Brain microvascular endothelial cell (primary cell): ENCODE measurements around the gene ARV1.
"Not testable (repeated sequence)": the region's sequence is repeated elsewhere in the genome, so short reads cannot be mapped to it uniquely, and the experiment has no call there.

ENCODE experiments used
- DNase-seq: peaks from one replicate; pipeline ENCODE4 v3.0.0-alpha.2; 2020
- H3K27ac ChIP-seq: fragments of 250-450 bp; sonication (Bioruptor Pico); 2 replicates; pipeline ENCODE4 v1.5.1; 2020; ENCODE audit warnings: mild to moderate bottlenecking, moderate library complexity
- H3K27me3 ChIP-seq: fragments of 250-450 bp; sonication (Bioruptor Pico); replicated peaks from 2 replicates; pipeline ENCODE4 v1.5.1; 2020; ENCODE audit warnings: mild to moderate bottlenecking
- H3K36me3 ChIP-seq: fragments of 250-450 bp; sonication (Bioruptor Pico); replicated peaks from 2 replicates; pipeline ENCODE4 v1.5.1; 2020; ENCODE audit warnings: mild to moderate bottlenecking
- H3K4me3 ChIP-seq: 2 replicates; pipeline ENCODE4 v1.5.1; 2011; ENCODE audit warnings: low read depth, mild to moderate bottlenecking, control low read depth, low read length, moderate library complexity
- in situ Hi-C: cut with HindIII; loops from 2 replicates; pipeline ENCODE4 v1.10.0; 2017; ENCODE audit warnings: low sequenced_read_pairs, low pct_ligation_motif_present
- TF ChIP-seq, protein P1 (sequence below): IDR thresholded peaks from 2 replicates; pipeline ENCODE4 v1.5.1; 2011; ENCODE audit warnings: low read depth, mild to moderate bottlenecking, moderate library complexity, low read length, control low read depth, inconsistent platforms; ENCODE audit errors: missing control alignments

ARV1 gene

DNA sequence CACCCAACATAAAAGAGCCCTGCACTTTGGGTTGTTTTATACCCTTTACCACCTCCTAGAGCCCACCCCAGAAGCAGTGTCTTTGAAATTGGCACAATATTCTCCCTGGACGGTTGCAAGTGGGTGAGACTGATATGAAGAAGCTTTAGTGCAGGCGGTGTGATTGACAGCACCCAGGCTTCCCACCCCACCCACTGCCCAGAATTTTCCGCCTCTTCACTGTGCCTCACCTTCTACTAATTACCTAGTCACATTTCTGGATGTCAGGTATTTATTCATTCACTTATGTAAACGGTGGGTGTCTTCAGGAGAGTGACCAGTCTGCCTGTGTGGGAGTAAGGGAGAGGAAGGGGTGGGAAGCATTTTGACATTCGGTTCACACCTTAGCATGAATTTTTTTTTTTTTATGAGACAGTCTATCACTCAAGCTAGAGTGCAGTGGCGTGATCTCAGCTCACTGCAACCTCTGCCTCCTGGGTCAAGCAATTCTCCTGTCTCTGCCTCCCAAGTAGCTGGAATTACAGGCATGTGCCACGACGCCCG, 62.9 kb downstream of the ARV1 start:
- no peak overlapping the region for H3K4me3 ChIP-seq
- TF ChIP-seq, protein P1, sequence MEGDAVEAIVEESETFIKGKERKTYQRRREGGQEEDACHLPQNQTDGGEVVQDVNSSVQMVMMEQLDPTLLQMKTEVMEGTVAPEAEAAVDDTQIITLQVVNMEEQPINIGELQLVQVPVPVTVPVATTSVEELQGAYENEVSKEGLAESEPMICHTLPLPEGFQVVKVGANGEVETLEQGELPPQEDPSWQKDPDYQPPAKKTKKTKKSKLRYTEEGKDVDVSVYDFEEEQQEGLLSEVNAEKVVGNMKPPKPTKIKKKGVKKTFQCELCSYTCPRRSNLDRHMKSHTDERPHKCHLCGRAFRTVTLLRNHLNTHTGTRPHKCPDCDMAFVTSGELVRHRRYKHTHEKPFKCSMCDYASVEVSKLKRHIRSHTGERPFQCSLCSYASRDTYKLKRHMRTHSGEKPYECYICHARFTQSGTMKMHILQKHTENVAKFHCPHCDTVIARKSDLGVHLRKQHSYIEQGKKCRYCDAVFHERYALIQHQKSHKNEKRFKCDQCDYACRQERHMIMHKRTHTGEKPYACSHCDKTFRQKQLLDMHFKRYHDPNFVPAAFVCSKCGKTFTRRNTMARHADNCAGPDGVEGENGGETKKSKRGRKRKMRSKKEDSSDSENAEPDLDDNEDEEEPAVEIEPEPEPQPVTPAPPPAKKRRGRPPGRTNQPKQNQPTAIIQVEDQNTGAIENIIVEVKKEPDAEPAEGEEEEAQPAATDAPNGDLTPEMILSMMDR: no peak
- H3K27ac ChIP-seq: no peak overlapping the region
- no peaks in the 10 kb centered on the region for H3K36me3 ChIP-seq
- in situ Hi-C loops: no loop called here
- DNase-seq: no peak
- H3K27me3 ChIP-seq: no peaks in the 10 kb centered on the region

DNA sequence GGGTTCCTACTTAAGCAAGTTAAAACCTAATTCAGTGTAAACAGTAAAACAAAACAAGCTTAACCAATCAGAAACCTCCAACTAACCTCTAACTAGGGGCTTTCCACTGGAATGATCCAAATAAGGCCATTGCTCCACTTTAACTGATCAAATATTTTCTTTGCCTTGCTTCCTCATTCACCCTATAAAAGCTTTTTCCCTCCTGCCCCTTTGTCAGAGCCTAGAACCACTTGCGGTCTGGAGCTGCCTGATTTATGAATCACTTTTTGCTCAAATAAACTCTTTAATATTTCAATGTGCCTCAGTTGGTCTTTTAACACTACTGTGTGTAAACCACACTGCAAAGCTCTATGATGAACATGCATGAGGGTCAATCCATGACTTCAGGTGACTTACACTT, 65.7 kb downstream of the ARV1 start:
- in situ Hi-C loops: no loop called here
- TF ChIP-seq, protein P1: no peak

DNA sequence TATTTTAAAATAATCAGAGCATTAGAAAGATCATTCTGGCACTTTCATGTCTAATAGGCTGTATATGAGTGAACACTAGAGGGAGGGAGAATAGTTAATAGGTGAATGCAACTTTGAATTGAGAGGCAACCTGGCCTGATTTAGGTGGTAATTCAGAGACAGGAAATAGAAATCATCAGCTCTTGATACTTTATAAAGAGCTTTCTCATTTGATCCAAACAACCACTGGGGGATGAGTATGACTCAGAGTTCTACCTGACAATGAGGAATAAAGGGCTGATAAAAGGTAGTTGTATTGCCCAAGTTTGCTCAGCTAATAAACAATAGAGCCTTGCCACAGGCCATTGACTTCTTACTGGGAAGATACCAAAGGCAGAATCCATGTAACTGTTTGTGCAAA, 66.4 kb downstream of the ARV1 start:
- in situ Hi-C loops: no loop called here
- peaks cover 2% of the 10 kb centered on the region for H3K27me3 ChIP-seq
- H3K4me3 ChIP-seq: no peak overlapping the region
- no peak overlapping the region for H3K27ac ChIP-seq
- no peak for DNase-seq
- TF ChIP-seq, protein P1: no peak
- no peaks in the 10 kb centered on the region for H3K36me3 ChIP-seq

More for the DNA sequence above, 65.7 kb downstream of the ARV1 start:
- no peak for DNase-seq
- no peaks in the 10 kb centered on the region for H3K36me3 ChIP-seq
- H3K27me3 ChIP-seq: peaks cover 2% of the 10 kb centered on the region
- no peak overlapping the region for H3K4me3 ChIP-seq
- no peak overlapping the region for H3K27ac ChIP-seq

DNA sequence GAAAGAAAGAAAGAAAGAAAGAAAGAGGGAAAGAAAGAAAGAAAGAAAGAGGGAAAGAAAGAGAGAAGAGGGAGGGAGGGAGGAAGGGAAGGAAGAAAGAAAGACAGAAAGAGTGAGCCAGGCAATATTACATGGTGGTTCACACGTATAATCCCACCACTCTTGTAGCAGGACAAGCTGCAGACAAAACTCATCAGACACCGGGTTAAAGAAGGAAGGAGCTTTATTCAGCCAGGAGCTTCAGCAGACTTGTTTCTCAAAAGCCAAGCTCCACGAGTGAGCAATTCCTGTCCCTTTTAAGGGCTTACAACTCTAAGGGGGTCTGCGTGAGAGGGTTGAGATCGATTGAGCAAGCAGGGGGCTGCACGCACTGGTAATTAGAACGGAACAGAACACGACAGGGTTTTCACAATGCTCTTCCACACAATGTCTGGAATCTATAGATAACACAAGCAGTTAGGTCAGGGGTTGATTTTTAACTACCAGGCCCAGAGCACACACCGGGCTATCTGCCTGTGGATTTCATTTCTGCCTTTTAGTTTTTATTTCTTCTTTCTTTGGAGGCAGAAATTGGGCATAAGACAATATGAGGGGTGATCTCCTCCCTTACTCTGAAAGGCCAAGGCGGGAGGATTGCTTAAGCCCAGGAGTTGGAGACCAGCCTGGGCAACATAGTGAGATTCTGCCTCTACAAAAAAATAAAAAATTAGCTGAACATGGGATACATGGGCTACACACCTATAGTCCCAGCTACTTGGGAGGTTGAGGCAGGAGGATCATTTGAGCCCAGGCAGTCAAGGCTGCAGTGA, 67.2 kb downstream of the ARV1 start:
- H3K27me3 ChIP-seq, in situ Hi-C loops, H3K4me3 ChIP-seq, H3K27ac ChIP-seq, H3K36me3 ChIP-seq, DNase-seq: not testable (repeated sequence)

DNA sequence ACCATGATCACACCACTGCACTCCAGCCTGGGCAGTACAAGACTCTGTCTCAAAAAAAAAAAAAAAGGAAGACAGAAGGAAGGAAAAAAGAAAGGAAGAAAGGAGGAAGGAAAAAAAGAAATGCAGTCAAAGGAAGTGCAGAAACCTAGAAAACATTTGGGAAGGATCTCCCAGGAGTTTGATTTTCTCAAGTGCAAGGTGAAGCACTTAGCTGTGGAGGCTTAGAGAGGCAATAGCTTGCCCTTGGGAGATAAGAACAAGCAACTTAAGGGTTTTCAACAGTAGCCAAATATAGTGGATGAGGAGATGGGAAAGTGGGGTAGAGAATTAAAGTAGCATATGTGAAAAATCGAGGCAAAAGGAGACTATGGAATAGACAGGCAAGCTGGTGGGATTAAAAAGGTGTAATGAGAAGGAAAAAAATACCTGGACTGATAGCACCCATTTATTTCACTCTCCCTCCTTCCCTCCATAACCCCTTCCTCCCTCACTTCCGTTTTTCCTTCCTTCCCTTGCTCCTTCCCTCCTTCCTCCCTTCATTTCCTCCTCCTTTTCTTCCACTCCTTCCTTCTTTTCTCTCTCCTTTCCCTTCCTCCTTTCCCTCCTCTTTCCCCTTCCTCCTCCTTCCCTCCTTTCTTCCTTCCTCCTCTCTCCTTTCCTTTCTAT, 68.0 kb downstream of the ARV1 start:
- no peak overlapping the region for H3K4me3 ChIP-seq
- in situ Hi-C loops: no loop called here
- DNase-seq: no peak
- peaks cover 2% of the 10 kb centered on the region for H3K27me3 ChIP-seq
- TF ChIP-seq, protein P1: no peak
- H3K27ac ChIP-seq: no peak overlapping the region
- H3K36me3 ChIP-seq: no peaks in the 10 kb centered on the region

DNA sequence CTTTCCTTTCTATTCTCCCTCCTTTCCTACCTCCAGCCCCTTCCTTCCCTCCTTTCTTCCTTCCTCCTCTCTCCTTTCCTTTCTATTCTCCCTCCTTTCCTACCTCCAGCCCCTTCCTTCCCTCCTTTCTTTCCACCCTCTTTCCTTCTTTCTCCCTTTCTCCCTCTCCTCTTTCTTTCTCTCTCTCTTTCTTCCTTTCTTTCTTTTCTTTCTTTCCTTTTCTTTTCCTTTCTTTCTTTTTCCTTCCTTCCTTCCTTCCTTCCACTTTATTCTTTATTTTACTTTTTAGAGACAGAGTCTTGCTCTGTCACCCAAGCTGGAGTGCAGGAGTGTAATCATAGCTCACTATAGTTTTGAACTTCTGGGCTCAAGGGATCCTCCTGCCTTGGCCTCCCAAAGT, 68.6 kb downstream of the ARV1 start:
- in situ Hi-C loops, H3K27ac ChIP-seq, DNase-seq: not testable (repeated sequence)

DNA sequence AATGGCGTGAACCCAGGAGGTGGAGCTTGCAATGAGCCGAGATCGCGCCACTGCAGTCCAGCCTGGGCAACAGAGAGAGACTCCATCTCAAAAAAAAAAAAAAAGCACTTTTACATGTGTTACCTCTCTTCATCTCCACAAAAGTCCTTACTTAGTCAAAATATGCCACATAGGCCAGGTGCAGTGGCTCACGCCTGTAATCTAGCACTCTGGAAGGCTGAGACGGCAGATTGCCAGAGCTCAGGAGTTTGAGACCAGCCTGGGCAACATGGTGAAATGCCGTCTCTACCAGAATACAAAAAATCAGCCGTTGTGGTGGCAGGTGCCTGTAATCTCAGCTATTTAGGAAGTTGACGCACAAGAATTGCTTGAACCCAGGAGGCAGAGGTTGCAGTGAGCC, 69.5 kb downstream of the ARV1 start:
- H3K36me3 ChIP-seq, in situ Hi-C loops, H3K4me3 ChIP-seq, H3K27me3 ChIP-seq, H3K27ac ChIP-seq, DNase-seq: not testable (repeated sequence)

More for the DNA sequence above, 68.6 kb downstream of the ARV1 start:
- not testable (repeated sequence) for H3K4me3 ChIP-seq, H3K27me3 ChIP-seq, H3K36me3 ChIP-seq
